Smooth muscle cell (in vitro differentiated cells): Measurements from ENCODE around the gene FAM174C. TPM values are rescaled to one million over a fixed set of nuclear protein-coding genes. Genes with fewer than 3 reads are reported as not detected.

Experiments used
- DNase-seq: peaks from one replicate; lab custom pipeline; 2025; ENCODE audit not compliant: unreplicated experiment; lab: John Stamatoyannopoulos, UW
- H2AFZ ChIP-seq: fragments of 200-600 bp; sonication (generic); 2 replicates; pipeline ENCODE4 v1.6.0; 2016; ENCODE audit warnings: antibody characterized with exemption, low read depth, mild to moderate bottlenecking
- H3F3A ChIP-seq: fragments of 200-600 bp; sonication (generic); 2 replicates; pipeline ENCODE4 v1.6.0; 2017; ENCODE audit warnings: antibody characterized with exemption, low read depth
- H3K27ac ChIP-seq: fragments of 200-600 bp; sonication (generic); 2 replicates; pipeline ENCODE4 v1.5.1; 2016; ENCODE audit warnings: low read depth, mild to moderate bottlenecking
- H3K27me3 ChIP-seq: fragments of 200-600 bp; sonication (generic); 2 replicates; pipeline ENCODE4 v1.6.1; 2016; ENCODE audit warnings: low read depth, mild to moderate bottlenecking
- H3K36me3 ChIP-seq: fragments of 200-600 bp; sonication (generic); 2 replicates; pipeline ENCODE4 v1.5.1; 2016; ENCODE audit warnings: low read depth
- H3K4me1 ChIP-seq: fragments of 200-600 bp; sonication (generic); 2 replicates; pipeline ENCODE4 v1.5.1; 2016; ENCODE audit warnings: low read depth
- H3K4me2 ChIP-seq: fragments of 200-600 bp; sonication (generic); 2 replicates; pipeline ENCODE4 v1.6.0; 2016; ENCODE audit warnings: mild to moderate bottlenecking
- H3K4me3 ChIP-seq: fragments of 200-600 bp; sonication (generic); 2 replicates; pipeline ENCODE4 v1.5.1; 2016; ENCODE audit warnings: mild to moderate bottlenecking
- H3K79me2 ChIP-seq: fragments of 200-600 bp; sonication (generic); 2 replicates; pipeline ENCODE4 v1.6.0; 2016; ENCODE audit warnings: low read depth, mild to moderate bottlenecking
- H3K9ac ChIP-seq: fragments of 200-600 bp; sonication (generic); 2 replicates; pipeline ENCODE4 v1.6.0; 2016; ENCODE audit warnings: low read depth
- H3K9me3 ChIP-seq: fragments of 200-600 bp; sonication (generic); replicated peaks from 2 replicates; pipeline ENCODE4 v1.5.1; 2016; ENCODE audit warnings: low read depth
- H4K20me1 ChIP-seq: fragments of 200-600 bp; sonication (generic); 2 replicates; pipeline ENCODE4 v1.6.0; 2016; ENCODE audit warnings: low read depth
- WGBS: methylation state at CpG from one replicate; pipeline ENCODE4 v1.1.7; 2016; ENCODE audit warnings: low lambda C conversion rate; 5-methylcytosine and 5-hydroxymethylcytosine counted together
- polyA plus RNA-seq: library from polyadenylated mRNA; unstranded; fragments of >200 nt; fragmentation: Nextera tagmentation; extraction: Ambion mirVana; gene quantifications from 2 replicates; pipeline ENCODE4 v1.2.1, GENCODE V29; 2016
- total RNA-seq: library from RNA; depleted of rRNA; stranded (reverse); fragments of >200 nt; gene quantifications from 2 replicates; pipeline ENCODE4 v1.2.3, GENCODE V29; 2014
- TF ChIP-seq, protein P1 (sequence below): fragments of 200-600 bp; sonication (generic); IDR thresholded peaks from 2 replicates; pipeline ENCODE4 v1.5.1; 2017; ENCODE audit warnings: borderline replicate concordance, mild to moderate bottlenecking, antibody characterized with exemption; ENCODE audit not compliant: insufficient read depth, poor library complexity, severe bottlenecking

Gene FAM174C
- total and polyA plus RNA-seq, 2 experiments from 2014 or later, result 41.5 to 75.6 TPM

DNA sequence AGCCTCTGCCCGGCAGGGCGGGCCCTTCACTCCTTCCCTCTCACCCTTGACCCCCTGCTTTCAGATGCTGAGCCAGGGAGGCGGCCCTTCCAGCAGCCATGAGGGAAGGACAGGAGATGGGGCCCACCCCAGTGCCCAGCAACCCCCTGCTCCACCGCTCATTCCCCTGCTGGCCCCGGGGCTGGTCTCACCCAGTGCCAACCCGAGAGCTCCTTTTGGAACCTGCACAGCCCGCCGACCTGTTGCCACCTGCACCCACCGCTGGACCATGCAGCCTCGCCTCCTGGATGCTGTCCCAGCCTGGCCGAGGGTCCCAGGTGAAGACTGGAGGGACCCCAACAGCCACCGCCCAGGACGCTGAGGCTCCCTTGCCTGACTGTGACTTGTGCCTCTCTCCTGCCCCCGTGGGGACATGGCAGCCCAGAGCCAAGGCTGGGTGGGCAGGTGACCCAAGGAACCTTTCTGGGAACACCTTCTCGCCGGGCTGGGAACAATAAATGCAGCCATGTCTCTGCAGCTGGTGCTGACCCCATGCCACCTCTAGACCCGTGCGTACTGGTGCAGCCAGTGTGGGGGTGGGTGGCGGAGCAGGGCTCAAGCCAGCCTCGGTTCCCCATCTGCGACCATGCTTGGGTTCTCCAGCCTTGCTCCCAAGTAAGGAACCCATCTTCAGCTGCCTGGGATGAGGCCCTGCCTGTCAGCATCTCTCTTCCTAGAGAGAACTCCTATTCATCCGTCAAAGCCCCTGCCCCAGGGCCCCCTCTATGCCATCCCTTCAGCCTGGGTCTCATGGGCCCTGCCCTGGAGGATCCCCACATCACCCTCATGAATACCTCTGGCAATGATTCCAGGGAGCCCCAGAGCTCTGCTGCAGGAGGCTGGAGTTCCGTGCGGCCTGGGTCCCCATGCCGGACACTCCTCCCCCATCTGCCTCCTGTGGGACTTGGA, 3.7 kb downstream of the FAM174C start:
- peaks cover 19% of the 10 kb centered on the region for H3K4me1 ChIP-seq
- H3F3A ChIP-seq, result peaks cover 11% of the 10 kb centered on the region
- TF ChIP-seq, protein P1, sequence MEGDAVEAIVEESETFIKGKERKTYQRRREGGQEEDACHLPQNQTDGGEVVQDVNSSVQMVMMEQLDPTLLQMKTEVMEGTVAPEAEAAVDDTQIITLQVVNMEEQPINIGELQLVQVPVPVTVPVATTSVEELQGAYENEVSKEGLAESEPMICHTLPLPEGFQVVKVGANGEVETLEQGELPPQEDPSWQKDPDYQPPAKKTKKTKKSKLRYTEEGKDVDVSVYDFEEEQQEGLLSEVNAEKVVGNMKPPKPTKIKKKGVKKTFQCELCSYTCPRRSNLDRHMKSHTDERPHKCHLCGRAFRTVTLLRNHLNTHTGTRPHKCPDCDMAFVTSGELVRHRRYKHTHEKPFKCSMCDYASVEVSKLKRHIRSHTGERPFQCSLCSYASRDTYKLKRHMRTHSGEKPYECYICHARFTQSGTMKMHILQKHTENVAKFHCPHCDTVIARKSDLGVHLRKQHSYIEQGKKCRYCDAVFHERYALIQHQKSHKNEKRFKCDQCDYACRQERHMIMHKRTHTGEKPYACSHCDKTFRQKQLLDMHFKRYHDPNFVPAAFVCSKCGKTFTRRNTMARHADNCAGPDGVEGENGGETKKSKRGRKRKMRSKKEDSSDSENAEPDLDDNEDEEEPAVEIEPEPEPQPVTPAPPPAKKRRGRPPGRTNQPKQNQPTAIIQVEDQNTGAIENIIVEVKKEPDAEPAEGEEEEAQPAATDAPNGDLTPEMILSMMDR, result no peak
- no peaks in the 10 kb centered on the region for H3K36me3 ChIP-seq
- H3K27me3 ChIP-seq, result no peaks in the 10 kb centered on the region
- H3K27ac ChIP-seq, result no peak overlapping the region
- DNase-seq, result no peak
- H3K9me3 ChIP-seq, result no peaks in the 10 kb centered on the region
- no peak overlapping the region for H3K4me2 ChIP-seq
- H3K9ac ChIP-seq, result no peak overlapping the region
- 97% methylated on average over 24 of the region's 25 CpGs for WGBS
- H2AFZ ChIP-seq, result no peak overlapping the region
- H3K4me3 ChIP-seq, result no peak overlapping the region
- peaks cover 12% of the 10 kb centered on the region for H4K20me1 ChIP-seq
- peaks cover 25% of the 10 kb centered on the region for H3K79me2 ChIP-seq

DNA sequence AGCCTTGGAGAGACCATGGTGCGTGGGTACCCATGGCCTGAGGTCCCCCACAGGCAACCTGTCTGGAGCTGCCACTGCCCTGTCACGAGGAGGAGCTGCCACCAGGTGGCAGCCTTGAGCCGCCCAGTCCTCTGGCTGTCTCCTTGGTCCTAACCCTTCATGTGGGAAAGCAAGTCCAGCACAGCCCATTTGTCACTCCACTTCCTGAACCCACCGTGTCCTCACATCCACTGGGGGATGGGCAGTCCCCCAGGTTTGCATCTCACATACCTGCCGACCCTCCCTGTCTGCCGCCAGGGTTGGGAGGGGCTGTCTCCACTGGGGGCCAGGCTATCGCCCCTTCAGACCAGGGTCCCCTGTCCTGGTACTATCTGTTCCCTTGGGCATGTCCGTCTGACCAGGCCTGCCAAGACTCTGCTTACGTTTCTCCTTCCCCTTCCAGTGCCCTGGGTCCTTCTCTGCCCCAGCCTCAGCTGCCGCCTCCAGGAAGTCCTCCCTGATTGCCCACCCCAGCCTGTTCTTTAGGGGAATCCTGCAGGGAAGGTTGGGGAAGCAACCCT, 4.5 kb downstream of the FAM174C start:
- Histone ChIP-seq H3K4me1 (peaks cover 13% of the 10 kb centered on the region), H3K4me2 (no peak overlapping the region), H3K9me3 (no peaks in the 10 kb centered on the region), H3K27ac (no peak overlapping the region), H3K79me2 (peaks cover 17% of the 10 kb centered on the region), H3K36me3 (no peaks in the 10 kb centered on the region), H2AFZ (no peak overlapping the region), H3K4me3 (no peak overlapping the region), H3F3A (peaks cover 3% of the 10 kb centered on the region), H3K9ac (no peak overlapping the region), H3K27me3 (no peaks in the 10 kb centered on the region), H4K20me1 (peaks cover 8% of the 10 kb centered on the region)
- TF ChIP-seq, protein P1, result peak; percentile 87
- peak; percentile 53 for DNase-seq
- WGBS, result 48% methylated on average over 10 of the region's 10 CpGs

DNA sequence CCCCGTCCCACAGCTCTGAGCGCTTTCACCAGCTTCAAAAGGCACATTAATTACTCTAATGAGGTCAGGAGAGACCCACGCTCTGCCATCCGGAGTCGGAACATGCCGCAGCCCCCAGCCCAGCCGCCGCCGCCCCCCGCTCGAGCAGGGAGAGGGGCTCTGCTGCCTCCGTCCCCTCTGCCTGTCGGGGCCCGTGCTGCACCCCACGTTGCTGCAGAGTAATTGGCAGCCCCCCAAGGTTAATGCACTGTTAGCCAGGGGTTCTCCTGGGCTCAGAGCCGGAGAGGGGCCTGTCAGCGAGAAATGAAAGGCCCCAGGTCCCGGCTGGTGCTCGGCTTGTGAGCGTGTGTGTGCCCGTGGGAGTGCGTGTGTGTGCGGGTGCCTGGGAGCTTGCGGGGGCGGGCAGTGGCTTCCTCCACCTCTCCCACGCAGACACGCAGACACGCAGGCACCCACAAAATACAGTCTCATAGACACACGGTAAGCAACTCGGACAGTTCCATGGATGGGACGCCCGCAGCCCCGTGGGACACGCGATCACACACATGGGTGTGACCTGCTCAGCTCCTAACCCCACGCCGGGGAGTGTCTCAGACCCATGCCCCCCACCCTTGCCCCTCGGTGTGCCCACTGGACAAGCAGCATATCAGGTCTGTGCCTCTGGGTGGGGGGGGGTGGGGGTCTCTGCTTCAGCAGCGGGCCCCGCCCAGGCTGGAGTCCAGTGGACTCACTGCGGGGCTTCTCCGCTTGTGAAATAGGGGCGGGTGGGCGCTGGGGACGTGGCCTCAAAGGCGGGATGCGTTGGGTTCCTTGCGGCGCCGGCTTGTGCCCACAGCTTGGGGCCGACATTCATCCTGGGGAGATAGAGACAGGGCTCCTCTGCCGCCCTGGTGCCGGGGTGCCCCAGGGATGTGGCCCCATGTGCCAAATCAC, 5.6 kb downstream of the FAM174C start:
- Histone ChIP-seq H3K4me3 (no peak overlapping the region), H4K20me1 (peaks cover 8% of the 10 kb centered on the region), H3K27ac (no peak overlapping the region), H3K9me3 (no peaks in the 10 kb centered on the region), H3K79me2 (peaks cover 15% of the 10 kb centered on the region), H2AFZ (no peak overlapping the region), H3K4me1 (peaks cover 9% of the 10 kb centered on the region), H3K27me3 (no peaks in the 10 kb centered on the region), H3K4me2 (no peak overlapping the region), H3K36me3 (no peaks in the 10 kb centered on the region), H3K9ac (no peak overlapping the region), H3F3A (no peaks in the 10 kb centered on the region)
- no peak for DNase-seq
- TF ChIP-seq, protein P1, result no peak
- WGBS, result 95% methylated on average over 53 of the region's 53 CpGs
